ENCODE results near the gene SUMF2.
"Not testable (repeated sequence)": the region's sequence is repeated elsewhere in the genome, so short reads cannot be mapped to it uniquely, and the experiment has no call there.

Gene SUMF2

DNA sequence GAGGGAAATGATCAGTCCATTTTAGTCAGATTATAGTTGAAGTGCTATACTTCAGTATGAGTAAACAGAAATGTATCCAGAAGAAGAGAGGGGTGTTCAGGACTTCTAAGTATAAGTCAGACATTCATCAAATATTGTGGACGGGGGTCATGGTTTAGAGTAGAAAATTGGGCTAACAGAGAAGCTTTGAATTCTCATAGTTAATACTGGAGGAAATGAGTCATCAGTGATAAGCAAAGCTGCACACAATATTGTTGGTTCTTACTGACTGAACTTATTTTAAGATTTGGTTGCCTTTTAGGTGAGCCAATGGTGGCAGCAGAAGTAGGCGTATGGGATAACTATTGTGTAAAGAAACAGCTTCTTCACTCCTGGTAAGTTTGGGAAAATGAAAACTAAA is 1.7 kb upstream of the SUMF2 start:
- DNase-seq = no peak

DNA sequence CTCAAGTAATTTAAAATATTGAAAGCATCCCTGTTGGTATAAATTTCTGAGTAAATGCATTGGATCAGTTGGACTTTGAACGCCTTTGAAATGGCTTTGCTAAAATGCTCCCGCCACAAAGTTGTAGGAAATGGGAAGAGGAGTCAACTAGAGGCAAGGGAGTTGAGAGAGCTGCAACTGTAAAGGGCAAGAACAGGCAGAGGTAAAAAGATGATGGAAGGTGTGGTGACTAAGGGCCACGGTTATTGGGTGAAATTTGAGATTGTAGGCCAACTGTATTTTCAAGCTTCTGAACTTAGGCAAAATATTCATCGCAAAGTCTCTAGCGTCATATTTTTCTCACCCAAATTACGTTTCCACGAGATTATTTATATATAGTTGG is 595 bp upstream of the SUMF2 start:
- DNase-seq = no peak

DNA sequence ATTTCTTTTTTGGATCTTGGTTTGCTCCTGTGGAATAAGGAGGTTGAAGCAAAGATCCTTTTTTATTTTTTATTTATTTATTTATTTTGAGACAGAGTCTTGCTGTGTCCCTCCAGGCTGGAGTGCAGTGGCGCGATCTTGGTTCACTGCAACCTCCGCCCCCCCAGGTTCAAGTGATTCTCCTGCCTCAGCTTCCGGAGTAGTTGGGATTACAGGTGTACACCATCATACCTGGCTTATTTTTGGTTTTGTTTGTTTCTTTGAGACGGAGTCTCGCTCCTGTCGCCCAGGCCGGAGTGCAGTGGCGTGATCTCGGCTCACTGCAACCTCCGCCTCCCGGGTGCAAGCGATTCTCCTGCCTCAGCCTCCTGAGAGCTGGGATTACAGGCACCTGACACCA is 2.3 kb downstream of the SUMF2 start:
- not testable (repeated sequence) for DNase-seq

DNA sequence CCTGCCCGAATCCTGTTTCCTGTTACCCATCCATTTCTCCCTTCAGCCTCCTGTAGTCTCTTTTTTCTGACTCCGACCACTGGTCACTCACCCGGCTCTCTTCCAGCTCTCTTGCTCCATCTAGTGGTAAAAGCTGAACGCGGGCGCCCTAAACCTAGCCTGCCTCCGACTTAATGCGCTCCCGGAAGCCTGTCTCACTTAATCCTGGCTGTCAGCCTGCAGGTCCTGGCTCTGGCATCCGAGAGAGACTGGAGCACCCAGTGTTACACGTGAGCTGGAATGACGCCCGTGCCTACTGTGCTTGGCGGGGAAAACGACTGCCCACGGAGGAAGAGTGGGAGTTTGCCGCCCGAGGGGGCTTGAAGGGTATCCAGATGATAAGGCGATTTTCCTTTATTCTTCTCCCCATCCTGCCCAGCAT is 10.3 kb downstream of the SUMF2 start:
- peak in 50 of 51 donors; percentile 11 to 82 (median 58) for DNase-seq

DNA sequence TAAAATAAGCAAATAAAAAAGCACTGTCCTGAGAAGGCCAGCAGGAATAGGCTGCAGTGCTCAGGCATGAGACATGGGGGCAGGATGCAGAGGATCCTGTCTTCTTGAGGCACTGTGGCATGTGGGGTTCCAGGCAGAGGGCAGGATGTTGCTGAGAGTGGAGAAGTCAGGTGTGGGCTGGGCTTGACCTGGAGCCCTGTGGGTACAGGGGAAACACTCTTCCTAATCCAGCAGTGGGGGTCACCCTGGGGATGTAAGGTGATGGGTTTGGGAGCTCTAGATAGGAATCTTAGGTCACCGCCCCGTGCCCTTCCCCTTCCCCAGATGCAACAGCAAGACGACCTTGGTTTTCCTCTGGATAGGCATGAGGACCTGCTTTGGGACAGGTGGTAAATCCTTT is 13.6 kb downstream of the SUMF2 start:
- DNase-seq = no peak

DNA sequence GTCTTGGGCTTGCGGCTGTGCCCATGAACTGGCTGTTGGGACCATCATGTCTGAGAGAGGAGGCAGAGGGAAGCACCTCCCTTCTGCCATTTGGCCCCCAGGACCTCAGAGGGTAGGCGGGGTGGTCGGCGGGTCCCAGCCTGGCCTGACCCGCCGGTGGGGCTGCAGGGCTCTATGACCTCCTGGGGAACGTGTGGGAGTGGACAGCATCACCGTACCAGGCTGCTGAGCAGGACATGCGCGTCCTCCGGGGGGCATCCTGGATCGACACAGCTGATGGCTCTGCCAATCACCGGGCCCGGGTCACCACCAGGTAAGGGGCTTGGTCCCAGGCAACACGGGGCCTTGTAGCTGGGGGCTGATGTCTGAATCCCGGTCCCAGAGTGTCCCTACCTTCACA is 14.1 kb downstream of the SUMF2 start:
- DNase-seq = no peak

DNA sequence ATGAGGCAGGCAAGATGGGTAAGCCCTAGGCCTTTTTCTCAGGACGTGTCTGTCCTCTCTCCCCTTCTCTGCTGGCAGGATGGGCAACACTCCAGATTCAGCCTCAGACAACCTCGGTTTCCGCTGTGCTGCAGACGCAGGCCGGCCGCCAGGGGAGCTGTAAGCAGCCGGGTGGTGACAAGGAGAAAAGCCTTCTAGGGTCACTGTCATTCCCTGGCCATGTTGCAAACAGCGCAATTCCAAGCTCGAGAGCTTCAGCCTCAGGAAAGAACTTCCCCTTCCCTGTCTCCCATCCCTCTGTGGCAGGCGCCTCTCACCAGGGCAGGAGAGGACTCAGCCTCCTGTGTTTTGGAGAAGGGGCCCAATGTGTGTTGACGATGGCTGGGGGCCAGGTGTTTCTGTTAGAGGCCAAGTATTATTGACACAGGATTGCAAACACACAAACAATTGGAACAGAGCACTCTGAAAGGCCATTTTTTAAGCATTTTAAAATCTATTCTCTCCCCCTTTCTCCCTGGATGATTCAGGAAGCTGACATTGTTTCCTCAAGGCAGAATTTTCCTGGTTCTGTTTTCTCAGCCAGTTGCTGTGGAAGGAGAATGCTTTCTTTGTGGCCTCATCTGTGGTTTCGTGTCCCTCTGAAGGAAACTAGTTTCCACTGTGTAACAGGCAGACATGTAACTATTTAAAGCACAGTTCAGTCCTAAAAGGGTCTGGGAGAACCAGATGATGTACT is 15.5 kb downstream of the SUMF2 start:
- peak in 50 of 51 donors; percentile 13 to 91 (median 70) for DNase-seq

DNA sequence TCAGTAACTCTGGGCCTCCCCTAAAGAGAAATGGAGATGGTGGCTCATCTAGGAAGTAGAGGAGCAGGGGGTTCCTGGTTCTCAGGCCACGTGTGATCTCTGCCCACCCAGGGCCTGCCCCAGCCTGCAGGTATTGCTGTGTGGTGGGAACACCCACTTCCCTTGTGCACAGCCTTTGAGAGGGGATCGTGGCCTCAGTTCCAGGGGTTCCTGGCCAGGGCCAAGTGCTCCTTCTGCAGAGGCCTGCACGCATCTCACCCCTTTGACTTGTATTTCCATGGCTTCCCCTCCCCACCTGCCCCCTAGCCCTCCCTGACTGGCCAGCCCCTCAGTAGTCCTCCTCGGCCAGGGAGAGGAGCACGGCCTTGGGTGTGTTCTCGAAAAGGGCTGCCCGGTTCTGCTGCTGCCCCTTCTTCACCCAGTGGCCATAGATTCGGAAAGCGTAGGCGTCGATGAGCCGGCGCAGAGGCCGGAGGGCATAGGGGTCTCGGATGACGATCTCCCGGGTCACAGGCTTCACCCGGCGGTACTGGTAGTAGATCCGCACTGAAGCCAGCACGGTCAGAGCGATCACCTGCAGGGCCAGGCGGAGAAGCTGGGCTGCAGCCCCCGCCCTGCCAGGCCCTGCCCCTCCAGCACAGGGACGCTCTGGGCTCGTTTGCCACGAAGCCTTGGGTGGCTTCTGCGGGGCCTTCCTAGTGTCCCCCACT is 16.8 kb downstream of the SUMF2 start:
- not testable (repeated sequence) for DNase-seq

DNA sequence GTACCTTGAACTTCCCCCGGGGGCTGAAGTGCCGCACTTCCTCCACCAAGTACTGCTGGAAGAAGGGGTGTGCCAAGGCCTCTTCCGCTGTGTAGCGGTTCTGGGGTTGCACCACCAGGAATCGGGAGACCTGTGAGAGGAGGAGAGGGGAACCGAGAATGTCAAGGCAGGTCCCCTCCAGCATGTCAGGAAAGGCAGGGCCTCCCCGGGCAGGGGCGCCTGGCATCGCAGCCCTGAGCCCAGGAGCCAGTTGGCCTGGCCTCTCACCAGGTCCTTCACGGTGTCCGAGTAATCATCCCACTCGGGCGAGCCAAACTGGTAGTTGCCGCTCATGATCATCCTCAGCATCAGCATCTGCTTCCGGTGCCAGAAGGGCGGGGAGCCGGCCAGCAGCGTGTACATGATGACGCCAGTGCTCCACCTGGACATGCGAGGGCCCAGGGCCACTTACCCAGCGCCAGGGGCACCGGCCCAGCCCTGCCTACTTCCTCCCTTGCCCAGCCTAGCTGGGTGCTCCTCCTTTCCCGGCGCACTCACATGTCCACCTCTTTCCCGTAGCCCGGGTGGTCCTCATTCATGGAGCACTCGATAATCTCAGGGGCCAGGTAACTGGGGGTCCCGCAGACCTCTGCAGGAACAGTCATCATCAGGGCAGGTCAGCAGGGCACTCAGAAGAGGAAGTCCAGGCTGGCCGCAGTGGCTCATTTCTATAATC is 17.7 kb downstream of the SUMF2 start:
- DNase-seq = no peak

DNA sequence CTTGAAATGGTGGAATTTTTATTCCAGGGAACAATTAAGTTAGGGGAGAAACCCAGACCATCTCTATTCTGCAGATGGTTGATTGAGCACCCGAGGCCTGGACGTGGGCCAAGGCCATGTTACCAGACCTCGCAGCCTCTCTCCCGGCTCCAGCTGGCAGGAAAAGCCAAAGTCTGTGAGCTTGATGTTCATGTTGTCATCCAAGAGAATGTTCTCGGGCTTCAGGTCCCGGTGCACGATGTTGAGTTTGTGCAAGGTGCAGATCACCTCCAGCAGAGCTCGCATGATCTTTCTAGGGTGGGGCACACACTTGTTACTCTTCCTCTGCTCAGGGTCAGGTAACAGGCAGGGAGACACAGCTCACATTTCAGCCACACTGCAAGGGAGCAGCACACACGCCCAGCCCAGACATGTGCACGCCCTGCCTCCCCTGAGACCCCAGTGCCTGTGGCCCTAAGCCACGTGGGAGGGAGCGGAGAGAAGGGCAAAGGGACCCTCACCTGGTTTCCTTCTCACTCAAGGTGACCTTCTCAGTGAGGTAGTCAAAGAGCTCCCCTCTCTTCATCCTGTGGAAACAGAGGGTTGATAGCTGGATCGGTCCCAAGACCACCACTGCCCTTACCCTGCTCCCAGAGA is 19.2 kb downstream of the SUMF2 start:
- DNase-seq = peak in 36 of 51 donors; percentile 7 to 68 (median 42)

DNA sequence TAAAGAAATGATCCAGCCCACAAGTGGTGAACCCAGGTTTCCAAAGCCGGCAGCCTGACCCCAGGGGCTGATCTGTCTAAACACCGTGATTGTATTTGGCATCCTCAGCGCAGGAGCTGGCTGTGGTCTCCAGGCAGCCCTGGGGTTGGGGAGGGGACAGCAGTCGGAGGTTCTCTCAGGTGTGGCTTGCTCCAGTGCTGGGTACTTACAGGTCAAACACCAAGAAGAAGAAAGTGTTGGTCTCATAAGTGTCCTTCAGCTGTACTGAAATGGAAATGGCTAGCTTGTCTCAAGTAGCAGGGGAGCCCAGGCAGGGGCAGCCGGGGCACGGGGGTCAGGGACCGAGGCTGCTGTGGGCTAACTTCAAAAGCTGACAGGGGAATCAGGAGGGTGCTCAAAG is 22.7 kb downstream of the SUMF2 start:
- DNase-seq = no peak

DNA sequence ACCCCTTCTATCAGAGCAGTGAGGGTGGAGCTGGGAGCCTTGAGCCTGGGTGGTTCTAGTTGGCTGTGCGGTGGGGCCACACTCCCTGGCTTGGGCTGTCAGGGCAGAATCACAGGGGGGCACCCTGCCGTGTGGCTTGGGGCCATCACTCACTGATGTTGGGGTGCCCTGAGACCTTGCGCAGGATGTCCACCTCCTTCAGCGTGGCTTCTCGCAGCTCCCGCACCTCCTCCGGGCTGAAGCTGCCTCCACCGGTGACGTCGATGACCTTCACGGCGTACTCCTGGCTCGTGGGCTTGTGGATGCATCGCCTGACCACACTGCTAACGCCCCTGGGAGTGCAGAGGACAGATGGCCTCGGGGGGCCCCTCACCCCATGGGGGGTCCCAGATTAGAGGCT is 23.4 kb downstream of the SUMF2 start:
- DNase-seq = no peak

DNA sequence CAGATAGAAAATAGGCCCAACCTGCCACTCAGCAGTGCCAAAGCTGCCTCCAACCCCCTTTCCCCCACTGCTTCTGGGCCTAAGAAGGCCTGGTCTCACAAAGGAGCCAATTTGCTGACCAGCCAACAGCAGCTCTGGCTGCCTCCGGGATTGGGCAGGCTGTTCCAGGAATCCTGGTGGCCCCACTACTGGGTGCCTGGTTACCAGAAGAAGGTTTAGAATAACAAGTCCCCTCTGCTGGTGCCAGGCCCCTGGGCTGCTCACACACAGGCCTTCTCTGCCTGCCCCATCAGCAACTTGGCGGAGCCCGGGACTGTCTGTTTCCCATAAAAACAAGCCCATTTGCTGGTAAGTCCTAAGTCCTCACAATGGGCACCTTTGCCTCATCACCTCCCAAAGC is 27.5 kb downstream of the SUMF2 start:
- peak in 43 of 51 donors; percentile 9 to 88 (median 60) for DNase-seq

DNA sequence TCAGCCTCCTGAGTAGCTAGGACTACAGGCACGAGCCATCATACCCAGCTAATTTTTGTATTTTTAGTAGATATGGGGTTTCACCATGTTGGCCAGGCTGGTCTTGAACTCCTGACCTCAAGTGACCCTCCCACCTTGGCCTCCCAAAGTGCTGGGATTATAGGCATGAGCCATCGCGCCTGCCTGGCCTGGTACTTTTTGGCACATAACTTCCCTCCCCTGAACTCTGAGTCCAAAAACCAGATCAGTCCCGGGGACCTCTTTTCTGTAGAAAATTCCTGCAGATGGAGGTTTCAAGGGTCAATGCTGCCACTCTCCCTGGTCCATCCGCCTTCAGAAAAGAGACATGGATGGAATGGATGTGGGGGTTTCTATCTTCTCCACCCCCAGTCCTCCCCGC is 28.3 kb downstream of the SUMF2 start:
- DNase-seq = not testable (repeated sequence)

DNA sequence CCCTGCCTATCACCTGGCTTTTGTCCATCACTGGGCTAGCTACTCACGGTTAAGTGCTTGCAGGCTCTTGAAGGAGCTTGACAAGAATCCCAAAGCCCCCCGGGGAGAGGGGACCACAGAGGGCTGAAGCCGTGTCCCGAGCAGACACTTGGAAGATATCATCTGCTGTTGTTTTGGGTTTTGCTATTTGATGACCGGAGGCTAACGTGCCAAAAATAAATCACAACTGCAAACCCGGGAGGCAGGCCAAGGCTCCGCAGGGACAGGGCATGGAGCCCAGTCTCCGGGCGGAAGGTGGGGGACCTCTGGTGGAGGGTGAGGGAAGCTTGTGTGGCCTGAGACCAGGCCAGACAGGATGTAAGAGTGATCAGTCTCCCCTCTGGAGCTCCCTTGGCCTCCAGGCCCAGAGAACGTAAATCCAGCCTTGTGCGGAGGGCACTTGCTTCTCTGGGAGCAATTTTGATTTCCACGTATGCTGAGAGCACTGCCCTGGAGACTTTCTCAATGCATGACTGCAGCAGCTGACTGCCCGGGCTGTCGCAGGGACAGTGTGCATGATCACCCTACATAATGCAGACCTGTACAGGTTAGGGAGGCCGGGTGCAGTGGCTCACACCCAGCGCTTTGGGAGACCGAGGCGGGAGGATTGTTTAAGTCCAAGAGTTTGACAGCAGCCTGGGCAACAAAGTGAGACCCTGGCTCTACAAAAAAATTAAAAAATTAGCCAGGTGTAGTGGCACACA is 28.9 kb downstream of the SUMF2 start, which contains the start of gene PHKG1:
Gene PHKG1 (minus strand): TSS at position 164 of the 743 bp plus-strand sequence. CDS start 4,011 bp downstream, outside the sequence.
- DNase-seq = peak in 50 of 51 donors; percentile 11 to 88 (median 70)

DNA sequence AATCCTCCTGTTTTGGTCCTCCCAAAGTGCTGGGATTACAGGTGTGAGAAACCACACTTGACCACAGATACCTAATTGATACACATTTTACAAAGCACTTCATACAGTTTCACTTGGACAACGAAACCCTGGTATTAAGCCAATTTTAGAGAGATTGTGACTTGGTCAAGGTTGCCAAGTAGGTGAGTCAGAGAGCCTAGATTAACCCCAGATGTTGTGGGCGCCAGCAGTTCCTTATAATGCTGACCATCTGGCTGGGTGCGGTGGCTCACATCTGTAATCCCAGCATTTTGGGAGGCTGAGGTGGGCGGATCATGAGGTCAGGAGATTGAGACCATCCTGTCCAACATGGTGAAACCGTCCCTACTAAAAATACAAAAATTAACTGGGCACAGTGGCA is 33.6 kb downstream of the SUMF2 start:
- DNase-seq = no peak

DNA sequence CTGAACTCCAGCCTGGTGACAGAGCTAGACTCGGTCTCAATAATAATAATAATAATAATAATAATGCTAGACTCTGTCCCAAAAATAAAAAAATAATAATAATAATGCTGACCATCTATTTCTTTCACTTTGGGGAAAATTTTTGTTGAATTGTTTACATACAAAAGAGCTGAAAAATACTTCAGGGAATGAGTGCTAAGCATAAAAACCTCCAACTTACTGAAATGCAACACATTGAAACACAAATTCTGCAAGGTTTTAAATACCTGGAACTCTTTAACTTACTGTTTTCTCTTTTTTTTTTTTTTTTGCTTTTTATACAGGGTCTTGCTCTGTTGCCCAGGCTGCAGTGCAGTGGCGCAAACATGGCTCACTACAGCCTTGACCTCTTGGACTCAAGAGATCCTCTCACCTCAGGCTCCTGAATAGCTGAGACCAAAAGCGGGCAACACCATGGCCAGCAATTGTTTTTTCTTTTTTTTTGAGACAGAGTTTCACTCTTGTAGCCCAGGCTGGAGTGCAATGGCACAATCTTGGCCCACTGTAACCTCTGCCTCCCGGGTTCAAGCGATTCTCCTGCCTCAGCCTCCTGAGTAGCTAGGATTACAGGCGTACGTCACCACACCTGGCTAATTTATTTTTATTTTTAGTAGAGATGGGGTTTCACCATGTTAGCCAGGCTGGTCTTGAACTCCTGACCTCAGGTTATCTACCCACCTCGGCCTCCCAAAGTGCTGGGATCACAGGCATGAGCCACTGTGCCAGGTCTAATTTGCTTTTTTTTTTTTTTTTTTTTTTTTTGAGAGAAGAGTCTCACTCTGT is 34.3 kb downstream of the SUMF2 start:
- DNase-seq = not testable (repeated sequence)

DNA sequence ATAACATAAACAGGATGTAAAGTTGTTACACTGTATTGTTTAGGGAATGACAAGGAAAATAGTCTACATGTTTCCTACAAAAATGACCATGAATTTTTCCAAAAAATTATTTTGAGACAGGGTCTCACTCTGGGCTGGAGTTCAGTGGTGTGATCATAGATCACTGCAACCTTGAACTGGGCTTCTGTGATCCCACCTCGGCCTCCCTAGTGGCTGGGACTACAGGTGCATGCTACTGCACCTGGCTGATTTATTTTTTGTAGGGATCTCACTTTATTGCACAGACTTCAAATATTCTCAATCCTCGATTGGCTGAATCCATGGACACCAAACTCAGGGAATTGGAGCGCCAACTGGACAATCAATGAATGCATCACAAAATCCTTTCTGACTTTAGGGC is 35.6 kb downstream of the SUMF2 start:
- DNase-seq = no peak

DNA sequence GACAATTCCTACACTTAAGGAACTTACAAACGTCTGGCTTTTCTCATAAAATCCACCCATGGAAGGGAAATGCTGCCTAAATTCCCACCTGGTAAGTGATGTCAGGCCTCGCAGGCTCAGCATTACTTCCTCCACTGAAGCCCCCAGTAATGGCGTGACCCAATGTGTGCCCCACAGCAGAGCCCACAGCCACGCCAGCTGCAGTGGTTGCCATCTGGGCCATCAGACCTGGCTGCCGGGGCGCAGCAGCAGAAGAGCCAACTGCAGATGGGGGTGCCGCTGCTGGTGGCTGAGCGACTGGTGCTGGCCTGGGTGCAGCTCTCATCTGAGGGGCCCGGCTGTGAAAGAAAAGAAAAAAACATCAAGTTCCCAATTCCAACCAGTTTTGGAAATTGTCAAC is 40.1 kb downstream of the SUMF2 start:
- not testable (repeated sequence) for DNase-seq

DNA sequence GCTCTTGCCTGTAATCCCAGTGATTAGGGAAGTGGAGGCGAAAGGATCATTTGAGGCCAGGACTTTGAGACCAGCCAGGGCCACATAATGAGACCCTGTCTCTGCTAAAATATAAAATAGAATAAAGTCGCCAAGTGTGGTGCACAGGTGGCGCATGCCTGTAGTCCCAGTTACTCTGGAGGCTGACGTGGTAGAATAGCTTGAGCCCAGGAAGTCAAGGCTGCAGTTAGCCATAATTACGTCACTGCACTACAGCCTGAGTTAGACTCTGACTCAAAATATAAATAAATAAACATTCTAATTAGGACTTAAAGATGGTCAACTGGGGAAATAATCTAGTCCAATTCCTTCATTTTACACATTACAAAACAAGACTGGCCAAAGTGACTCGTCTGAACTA is 41.4 kb downstream of the SUMF2 start:
- no peak for DNase-seq

Data from hypothalamus (tissue), 51 donors.